Islet of Langerhans (tissue), 1 donor: Measurements from ENCODE around the gene BOLA1.
"Not testable (repeated sequence)": the region's sequence is repeated elsewhere in the genome, so short reads cannot be mapped to it uniquely, and the experiment has no call there.

ENCODE experiments used
- FAIRE-seq: peaks from one replicate; lab custom pipeline; 2011; peaks lifted over from hg19 to GRCh38; lab: Jason Lieb, UNC

BOLA1 gene

DNA sequence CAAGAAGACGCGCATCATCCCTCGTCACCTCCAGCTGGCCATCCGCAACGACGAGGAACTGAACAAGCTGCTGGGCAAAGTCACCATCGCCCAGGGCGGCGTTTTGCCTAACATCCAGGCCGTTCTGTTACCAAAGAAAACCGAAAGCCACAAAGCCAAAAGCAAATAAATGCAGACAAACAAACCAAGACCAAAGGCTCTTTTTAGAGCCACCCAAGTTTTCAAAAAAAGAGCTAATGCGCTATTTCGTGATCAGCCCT lies 12.2 kb upstream of the BOLA1 start:
- FAIRE-seq: not testable (repeated sequence)

DNA sequence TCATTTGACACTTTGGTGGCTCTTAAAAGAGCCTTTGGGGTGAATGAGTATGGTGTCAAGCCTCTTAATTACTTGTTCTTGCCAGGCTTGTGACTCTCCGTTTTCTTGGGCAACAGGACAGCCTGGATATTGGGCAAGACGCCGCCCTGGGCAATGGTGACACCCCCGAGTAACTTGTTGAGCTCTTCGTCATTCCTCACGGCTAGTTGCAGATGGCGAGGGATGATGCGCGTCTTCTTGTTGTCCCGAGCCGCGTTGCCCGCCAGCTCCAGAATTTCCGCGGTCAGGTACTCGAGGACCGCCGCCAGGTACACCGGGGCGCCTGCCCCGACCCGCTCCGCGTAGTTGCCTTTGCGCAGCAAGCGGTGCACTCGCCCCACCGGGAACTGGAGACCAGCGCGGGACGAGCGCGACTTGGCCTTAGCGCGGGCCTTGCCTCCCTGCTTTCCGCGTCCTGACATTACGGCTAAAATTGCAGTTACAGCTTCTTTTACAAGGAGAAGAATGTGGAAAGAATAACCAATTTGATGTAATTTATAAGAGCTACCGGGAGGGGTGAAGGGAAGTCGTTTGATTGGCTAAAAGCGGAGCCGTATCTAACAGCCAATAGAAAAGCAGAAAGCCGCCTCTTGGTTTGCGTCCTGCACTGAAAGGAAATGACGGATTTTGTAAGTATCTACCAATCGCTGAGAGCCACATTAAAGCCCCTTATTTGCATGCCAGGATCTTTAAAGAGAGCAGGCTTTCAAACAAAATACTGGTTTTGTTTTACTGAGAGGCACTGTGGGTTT lies 11.7 kb upstream of the BOLA1 start:
- FAIRE-seq: peak; percentile 70

DNA sequence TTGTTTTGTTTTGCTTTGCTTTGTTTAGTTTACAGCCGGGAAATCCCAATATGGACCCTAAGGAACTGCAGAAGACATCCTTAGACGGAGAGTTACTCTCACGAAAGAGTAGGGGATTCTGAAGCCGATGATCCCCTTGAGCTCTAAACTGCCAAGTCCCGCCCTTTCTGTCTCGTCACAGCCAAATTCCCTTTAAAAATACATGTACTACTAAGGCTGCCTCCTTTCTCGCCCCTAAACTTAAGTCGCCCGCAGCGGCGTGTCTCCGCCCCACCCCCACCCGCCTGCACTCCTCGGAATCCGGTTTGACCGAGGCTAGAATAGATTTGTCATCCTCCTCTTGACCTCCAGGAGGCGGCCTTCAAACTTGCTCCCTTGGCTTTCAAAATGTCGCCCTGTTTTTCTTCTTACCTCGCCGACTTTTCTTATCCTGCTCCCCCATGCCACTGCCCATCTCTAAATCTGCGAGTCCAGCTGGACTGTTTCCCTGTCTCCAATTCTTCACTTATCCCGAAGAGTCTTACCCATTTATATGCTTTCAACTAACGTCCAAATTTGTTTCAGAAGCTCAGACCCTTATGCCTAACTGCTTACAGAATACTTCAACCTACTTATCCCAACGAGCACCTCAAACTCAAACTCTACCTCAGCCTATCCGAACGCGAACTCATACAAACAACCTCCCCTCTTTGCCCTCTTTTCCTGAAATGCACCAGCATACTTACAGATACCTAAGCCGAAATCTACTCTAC lies 10.9 kb upstream of the BOLA1 start:
- FAIRE-seq: no peak

DNA sequence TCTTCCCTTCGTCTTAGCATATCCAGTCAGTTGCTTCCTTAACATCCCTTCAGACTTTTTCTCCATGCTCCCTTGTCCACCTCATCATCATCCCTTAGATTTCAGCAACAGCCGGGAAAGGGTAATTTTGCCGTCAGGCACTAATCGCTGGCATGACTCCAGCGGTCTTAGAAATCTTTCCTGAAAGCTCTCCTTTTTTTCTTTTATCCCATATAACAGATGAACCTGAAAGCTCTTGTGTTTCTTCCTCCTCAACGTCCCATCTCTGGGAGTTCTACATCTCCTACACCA lies 10.4 kb upstream of the BOLA1 start:
- FAIRE-seq: no peak

DNA sequence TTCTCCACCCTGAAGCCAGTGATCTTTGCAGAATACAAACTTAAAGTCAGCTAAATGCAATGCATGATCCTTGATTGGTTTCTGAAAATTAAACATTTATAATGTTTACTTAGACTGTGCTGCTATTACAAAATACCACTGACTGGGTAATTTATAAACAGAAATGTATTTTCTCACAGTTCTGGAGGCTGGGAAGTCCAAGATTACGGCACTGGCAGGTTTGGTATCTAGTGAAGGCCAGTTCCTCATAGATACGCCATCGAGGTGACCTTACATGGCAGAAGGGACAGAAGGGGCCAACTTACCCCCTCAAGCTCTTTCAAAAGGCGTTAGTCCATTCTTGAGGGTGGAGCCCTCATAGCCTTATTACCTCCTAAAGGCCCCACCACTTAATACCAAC lies 2.8 kb upstream of the BOLA1 start:
- no peak for FAIRE-seq

DNA sequence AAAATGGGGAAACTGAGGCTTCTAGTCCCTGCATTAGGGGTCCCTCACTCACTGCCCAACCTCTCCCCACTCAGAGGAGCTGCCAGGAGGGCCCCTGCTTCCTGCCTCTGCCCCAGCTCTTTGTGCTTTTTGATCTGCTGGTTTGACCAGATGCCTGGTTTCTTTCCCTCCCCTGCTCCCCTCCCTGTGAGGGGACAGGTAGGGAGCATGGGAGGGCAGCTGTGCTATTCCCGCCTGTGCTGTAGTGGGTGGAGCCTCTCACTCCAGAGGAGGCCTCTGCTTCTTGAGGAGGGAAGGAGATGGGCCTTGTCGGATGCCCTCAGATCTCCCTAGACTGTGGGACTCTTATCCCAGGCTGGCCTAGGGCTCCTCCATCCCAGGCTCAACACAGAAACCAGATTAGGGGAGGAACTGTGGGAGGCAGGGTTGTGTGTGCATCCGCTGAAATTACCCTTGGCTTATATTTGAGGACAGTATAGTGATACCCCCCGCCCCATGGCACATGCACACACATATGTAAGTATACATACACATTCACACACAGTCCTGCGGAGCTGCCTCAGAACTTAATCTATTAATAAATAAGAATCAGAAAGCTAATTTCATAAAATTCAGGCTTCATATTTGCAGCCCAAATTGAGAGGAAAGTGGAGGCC lies 4.6 kb downstream of the BOLA1 start:
- no peak for FAIRE-seq

DNA sequence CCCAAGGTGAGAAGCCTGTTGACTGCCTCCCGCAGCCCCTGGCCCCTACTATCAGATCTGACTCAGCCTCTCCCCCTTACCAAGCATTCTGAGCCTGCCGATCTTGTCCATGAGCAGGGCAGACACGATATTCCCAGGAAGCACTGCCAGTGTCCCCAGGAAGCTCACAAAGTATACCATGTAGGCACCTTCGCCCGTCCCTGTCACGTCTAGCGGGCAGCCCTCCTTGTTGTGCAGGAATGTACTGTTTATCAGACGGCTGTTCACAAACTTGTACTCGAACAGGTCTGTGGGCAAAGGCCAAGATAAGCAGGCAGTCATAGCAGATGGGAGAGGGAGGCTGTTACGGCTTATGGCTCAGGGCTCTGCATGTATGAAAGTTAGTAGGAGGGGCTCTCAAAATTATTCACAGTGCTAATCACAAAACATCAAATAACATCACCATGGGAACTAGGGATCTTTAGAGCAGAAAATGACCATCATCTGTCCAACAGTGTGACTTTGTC lies 7.3 kb downstream of the BOLA1 start:
- FAIRE-seq: no peak

DNA sequence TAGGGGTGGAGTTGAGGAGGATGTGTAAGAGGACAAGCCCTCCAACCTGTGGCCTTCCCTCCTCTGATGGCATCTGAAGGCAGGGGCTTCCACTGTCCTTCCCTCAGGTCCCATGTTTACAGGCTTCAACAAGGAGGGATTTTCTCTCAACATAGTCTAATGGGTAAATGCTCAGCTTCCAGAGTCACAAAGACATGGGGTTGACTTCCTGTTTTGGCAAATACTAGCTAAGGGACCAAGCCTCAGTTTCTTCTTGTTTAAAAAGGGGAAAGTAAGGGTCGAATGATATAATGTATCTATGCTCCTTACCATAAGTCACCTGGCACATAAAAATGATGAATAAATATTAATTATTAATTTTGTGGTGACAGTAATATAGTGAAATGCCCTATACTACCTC lies 15.2 kb downstream of the BOLA1 start:
- FAIRE-seq: no peak

DNA sequence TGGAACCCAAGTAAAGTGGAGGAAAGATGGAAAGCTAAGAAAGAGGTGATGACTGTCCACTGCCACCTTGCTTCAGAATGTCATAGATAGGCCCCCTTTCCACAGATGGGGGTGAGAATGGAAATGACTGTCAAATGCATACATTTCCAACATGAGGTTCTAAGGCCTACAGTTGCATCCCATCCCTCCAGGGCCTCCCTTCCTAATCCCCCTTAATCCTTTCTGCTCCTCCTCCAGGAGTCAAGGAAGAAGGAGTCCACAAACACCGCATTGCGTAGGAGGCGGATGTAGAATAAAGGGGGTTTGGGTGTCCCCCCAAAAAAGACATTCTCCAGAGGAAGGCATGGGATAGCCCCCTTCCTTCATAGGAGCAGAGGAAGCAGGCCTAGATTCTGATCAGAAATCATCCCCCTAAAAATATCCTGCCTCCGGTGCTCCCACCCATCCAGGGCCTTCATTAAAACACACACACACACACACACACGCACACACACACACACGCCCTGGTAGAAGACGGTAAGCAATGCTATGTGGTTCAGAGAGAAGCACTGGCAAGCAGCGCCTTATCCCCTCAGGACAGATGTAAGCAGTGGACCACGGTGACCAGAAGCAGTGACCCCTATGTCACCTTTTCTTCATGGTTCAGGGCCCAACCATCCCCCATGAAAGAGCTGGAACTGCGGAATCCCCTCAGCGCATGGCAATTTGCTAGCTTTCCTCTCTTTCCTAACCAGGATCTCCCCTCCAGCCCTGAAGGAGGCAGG lies 16.2 kb downstream of the BOLA1 start:
- FAIRE-seq: no peak

DNA sequence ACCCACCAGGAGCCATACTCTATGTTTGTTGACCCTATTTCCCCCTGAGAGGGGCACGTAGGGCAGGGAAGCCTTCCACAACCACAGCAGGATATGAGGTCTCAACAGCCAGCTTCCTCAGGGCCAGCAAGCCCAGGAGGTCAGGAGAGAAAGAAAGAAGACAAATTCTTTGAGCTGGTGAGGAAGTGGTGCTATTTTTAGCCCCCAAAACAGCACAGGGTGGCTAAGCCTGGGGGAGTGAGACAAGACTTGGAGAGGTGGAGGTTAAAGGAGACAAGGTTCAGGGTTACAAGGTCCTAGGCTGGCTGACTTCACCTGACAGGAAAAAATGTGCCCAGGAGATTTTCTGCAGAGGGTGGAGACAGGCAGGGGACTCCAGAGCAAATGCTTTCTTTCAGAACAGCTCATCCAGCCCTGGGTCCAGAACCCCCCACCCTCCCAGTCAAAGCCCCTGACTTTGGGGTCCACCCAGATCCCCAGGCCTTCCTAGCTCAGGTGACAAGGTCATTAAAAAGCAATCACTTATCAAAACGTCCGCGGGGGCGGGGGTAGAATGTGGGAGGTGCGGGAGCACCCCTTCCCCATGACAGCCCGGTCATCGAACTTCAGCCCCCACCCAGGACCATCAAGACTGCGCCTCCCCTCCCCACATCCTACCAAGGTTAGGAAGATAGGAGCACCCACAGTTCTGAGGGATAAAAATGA lies 17.0 kb downstream of the BOLA1 start:
- no peak for FAIRE-seq

DNA sequence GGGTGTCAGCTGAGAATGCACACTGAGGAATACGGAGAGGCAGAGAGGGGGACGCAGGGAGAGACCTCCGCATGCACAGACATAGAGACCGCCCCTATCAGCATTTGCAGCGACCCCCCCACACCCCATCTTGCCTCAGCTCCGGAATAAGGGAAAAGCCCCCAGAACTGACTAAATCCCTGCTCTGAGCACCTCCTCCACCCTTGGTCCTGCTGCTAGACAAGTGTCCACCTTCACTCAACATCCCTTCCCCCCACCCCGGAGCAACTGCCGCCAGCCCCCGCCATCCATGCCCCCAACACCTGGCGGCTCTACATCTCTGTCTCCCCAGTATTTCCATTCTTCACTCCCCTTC lies 17.5 kb downstream of the BOLA1 start:
- FAIRE-seq: no peak

DNA sequence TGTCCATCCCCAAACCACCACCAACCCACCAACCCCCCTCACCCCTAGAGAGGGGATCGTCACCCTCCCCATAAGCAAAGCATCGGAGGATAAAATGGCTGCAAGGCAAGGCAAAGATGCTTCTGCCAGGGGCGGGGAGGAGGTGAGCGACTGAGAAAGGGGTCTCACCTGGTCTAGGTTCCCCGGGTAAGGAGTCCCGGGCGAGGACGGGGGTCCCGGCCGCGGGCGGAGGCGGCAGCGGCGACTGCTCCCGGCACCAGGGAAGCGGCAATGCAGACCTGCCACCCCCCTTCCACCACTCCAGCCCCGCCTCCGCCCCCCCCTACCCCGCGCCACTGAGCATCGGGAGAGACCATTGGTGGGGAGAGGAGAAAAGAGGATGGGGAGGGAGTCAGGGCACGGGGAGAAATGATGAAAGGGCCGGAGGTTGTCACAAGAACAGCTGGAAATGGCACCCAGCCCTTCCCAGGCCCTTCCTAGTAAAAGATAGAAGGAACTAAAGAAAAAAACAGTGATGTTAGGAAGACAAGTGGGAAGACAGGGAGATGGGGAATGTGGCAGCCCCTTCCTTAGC lies 18.3 kb downstream of the BOLA1 start, which contains the start of gene SV2A:
TSS of gene SV2A (minus strand) at position 274 of the 574 bp plus-strand sequence. CDS start 4,004 bp downstream, outside the sequence.
- FAIRE-seq: no peak

DNA sequence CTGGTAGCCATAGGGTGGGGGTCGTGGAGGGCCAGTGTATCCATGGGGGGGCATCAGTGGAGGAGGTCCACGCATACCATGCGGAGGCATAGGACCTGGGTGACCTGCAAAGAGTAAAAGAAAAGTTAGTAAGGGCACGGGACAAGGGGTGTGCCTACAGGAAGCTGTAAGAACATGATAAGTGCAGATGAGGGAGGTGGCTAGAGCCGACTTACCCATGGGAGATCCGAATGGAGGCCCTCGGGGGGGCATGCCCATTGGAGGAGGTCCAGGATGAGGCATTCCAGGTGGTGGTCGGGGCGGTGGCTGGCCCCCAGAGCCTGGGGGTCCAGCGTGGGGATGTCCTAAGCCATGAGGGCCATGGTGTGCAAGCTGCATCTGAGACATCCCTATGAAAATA lies 24.3 kb downstream of the BOLA1 start:
- FAIRE-seq: no peak

DNA sequence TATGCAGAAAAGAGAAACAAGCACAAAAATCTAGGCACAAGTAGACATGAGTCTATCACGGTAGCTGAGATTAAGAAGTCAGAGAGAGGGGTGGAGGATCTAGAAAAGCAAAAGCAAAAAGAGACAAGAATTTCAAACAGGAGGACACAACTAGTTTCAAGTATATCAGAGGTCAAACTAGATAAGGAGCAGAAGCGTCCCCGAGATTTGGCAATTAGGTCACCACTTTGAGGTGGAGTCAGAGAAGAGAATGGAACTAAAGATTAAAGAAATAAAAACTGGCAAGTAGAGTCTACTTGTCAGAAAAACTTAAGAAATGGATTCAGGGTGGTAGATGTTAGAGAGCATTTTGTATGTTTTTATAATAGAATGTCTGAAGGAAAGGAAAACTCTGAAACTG lies 26.0 kb downstream of the BOLA1 start:
- FAIRE-seq: no peak

DNA sequence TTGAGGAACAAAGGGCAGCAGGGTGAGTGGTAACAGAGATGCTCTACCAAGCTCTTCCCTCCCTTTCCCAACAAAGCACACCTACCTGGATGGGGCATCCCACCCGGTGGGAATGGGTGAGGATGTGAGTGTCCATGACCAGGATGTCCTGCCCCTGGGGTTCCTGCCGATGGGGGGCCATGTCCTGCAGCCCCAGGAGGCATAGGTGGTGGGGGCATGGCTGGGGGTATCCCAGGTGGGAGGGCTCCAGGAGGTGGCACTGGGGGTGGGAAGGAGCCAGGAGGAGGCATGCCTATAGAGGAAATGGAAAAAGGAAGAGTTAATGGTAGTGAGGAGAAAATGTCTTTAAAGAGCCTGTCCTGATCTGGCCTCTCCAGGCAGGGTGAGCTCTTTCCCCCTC lies 26.4 kb downstream of the BOLA1 start:
- no peak for FAIRE-seq

DNA sequence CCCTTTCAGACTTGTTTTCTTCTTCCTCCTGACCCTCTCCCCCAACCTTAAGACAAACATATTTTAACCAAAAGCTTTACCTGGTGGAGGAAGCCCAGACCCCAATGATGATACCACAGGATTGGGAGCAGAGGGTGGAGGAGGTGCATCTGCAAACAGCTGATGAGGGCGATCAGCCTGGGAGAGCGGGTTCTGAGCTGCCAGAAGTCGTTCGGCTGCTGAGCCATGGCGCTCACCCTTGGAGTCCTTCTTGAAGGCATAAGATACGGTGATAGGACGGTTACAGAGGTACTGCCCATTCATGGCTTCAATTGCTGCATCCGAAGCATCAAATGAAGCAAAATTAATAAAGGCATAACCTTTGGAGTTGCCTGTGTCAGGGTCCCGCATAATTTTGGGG lies 26.9 kb downstream of the BOLA1 start:
- no peak for FAIRE-seq

DNA sequence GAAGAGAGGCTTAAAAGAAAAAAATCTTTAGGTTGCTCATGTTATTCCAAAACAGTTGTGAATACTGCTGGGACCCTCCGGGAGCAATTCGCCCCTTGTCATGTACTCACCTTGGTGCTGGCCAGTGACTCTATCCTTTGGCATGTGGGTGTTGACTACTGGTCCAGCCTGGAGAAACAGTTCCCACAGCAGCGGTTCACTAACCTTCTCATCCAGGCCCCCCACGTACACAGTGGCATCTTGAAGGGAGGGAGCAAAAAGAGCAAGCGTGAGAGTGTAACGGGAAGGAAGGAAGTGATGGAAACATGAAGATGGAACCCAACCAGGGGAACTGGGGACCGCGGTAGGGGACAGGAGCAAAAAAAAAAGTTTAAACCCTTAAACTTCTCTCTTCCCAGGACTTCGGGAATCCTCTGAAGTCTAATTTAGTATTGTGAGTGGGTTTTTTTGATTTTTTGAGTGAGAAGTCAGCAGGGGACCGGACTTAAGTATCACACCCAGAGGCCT lies 27.7 kb downstream of the BOLA1 start:
- FAIRE-seq: no peak

DNA sequence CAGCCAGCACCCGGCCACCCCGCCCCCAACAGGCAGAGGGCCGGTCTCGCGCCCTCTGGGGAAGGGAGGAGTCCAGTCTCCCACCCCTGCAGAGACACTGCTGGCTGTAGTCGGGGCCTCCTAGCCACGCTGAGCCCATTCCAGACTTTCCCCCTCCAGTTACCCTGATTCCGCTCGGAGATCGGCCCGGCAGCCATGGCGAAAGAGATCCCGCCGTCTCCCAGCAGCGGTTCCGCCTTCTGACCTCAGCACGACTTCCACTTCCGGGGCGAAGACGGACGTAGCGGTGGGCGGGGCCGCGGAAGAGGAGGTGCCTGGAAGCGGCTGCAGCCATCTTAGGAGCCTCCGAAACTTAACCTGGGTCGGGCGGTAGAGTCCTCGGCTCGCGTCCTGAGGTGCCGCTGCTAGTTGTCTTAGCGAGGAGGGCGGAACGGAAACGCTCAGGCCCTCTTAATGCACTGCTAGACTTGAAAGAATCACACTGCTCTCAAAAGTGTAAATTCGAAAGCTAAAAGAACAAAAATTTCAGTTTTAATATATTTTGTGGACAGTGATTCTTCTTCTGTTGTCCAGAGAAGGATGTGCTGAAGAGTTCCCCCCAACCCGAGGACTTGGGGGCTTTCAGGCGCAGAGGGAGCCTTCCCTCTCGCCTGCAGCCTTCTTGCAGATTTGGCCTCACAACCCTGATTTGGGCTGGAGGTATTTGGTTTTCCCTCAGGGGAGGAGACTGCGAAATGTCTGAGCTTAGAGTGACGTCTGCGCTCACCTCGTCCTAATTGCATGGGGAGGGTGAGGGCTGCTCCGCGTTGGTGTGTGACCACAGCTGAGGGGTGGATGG lies 28.4 kb downstream of the BOLA1 start, which contains the start of gene SF3B4:
TSS of gene SF3B4 (minus strand) at position 241 of the 838 bp plus-strand sequence. CDS start at position 197, 44 bp downstream.
- FAIRE-seq: no peak

DNA sequence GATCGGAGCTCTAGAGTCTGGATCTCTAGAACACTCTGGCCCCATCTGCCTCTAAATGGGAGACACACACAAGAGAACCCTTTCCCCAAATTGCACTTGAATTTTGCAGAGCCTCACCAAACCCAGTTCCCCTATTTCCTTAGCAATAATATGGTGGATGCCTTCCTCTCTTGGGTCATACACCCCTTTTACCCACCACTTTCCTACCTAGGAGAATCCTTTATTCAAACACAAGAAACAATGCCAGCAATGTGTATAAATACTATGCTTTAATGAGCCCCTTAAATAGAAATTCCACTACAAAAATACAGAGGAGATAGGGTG lies 29.0 kb downstream of the BOLA1 start:
- no peak for FAIRE-seq

DNA sequence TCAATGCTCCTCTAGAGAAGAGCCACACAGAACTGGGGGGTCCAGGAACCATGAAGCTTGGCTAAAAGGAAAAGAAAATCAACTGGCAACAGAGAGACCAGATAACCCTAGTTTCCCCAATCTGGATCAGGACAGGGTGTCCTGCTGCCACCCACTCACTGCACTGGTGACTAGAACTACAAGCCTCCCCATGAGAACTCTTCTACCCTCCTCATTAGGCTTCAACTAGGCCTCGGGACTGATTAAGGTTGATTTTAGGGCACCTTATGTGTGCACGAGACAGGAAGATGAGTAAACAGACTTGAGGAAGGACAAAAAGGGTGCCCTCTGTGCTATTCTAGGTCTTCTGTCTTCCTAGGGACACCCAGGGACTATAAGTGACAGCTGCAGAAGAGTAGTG lies 30.5 kb downstream of the BOLA1 start:
- FAIRE-seq: no peak
